GM18507 (cell line): ENCODE measurements around the gene WEE2.
"Not testable (repeated sequence)": the region's sequence is repeated elsewhere in the genome, so short reads cannot be mapped to it uniquely, and the experiment has no call there.

Experiments
- DNase-seq: peaks from one replicate; pipeline ENCODE4 v3.0.0; 2011; ENCODE audit warnings: low read depth; ENCODE audit not compliant: insufficient read length; ENCODE audit errors: extremely low spot score
- FAIRE-seq: peaks from 2 replicates; lab custom pipeline; 2011; peaks lifted over from hg19 to GRCh38; lab: Jason Lieb, UNC

WEE2 gene

GRCh38 chr7:141751904-141752303 is 43.8 kb downstream of the WEE2 start:
- DNase-seq, FAIRE-seq: not testable (repeated sequence)

- FAIRE-seq (no peak), DNase-seq (no peak)
Observed at GRCh38 chr7:141752634-141753033, 44.5 kb downstream of the WEE2 start.

- DNase-seq (no peak), FAIRE-seq (peak; percentile 21)
Observed at GRCh38 chr7:141754939-141755338, 46.8 kb downstream of the WEE2 start.

- DNase-seq (no peak), FAIRE-seq (no peak)
Observed at GRCh38 chr7:141763797-141764196, 55.6 kb downstream of the WEE2 start, which contains the start of gene TAS2R3. TAS2R3 (plus strand) TSS chr7:141764097; CDS start chr7:141764159, 62 bp downstream.

GRCh38 chr7:141770083-141770583 is 62.0 kb downstream of the WEE2 start:
- FAIRE-seq, DNase-seq: not testable (repeated sequence)

- DNase-seq (no peak), FAIRE-seq (no peak)
Observed at GRCh38 chr7:141776374-141776773, 68.2 kb downstream of the WEE2 start, which contains the start of gene TAS2R4. TAS2R4 (plus strand) TSS chr7:141776674; CDS start chr7:141778489, 1,815 bp downstream.
